RWPE1 (cell line): Measurements from ENCODE around the gene TPM3.

Experiments
- CTCF ChIA-PET: fragments of 350-600 bp; sonication (Branson Sonifier 250); formaldehyde crosslinking; extraction: SDS; loops from one replicate; lab custom pipeline; 2021; lab: Yijun Ruan, JAX
- POLR2A ChIA-PET: fragments of 400-600 bp; formaldehyde crosslinking; extraction: SDS; loops from one replicate; lab custom pipeline; 2020; ENCODE audit warnings: antibody characterized with exemption; ENCODE audit not compliant: low non-redundant PET; lab: Yijun Ruan, JAX
- DNase-seq: peaks from one replicate; pipeline ENCODE4 v3.0.0; 2012; ENCODE audit warnings: low spot score
- H3K27ac ChIP-seq: fragments of 450-650 bp; 2 replicates; pipeline ENCODE4 v1.5.1; 2017
- TF ChIP-seq, protein P1 (sequence below): fragments of 450-650 bp; conservative IDR thresholded peaks from 2 replicates; pipeline ENCODE4 v1.5.1; 2017; ENCODE audit warnings: low read depth, mild to moderate bottlenecking

The TPM3 gene

DNA sequence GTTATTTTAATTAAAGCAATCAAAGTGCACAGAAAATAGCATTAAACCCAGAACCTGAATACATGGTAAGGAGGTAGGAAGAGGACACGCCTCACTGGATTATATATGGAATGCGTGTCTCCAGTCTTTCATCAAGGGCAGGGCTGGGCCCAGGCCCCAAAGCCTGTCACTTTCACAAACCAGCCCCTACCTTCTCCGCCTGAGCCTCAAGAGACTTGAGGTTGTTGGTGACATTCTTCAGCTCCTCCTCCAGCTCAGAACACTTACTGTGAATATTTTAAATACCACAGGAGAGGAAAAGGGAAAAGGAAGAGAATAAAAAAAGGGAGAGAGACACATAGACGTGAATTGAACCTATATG lies 20.7 kb downstream of the TPM3 start:
- H3K27ac ChIP-seq: no peak overlapping the region
- ChIA-PET CTCF (interaction anchor here (0.6 kb wide), 1 partner anchor 77 kb away, joined by 4 read pairs; no protein-coding TSS in a partner anchor), POLR2A (no interaction called here)
- TF ChIP-seq, protein P1, sequence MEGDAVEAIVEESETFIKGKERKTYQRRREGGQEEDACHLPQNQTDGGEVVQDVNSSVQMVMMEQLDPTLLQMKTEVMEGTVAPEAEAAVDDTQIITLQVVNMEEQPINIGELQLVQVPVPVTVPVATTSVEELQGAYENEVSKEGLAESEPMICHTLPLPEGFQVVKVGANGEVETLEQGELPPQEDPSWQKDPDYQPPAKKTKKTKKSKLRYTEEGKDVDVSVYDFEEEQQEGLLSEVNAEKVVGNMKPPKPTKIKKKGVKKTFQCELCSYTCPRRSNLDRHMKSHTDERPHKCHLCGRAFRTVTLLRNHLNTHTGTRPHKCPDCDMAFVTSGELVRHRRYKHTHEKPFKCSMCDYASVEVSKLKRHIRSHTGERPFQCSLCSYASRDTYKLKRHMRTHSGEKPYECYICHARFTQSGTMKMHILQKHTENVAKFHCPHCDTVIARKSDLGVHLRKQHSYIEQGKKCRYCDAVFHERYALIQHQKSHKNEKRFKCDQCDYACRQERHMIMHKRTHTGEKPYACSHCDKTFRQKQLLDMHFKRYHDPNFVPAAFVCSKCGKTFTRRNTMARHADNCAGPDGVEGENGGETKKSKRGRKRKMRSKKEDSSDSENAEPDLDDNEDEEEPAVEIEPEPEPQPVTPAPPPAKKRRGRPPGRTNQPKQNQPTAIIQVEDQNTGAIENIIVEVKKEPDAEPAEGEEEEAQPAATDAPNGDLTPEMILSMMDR: no peak
- no peak for DNase-seq

DNA sequence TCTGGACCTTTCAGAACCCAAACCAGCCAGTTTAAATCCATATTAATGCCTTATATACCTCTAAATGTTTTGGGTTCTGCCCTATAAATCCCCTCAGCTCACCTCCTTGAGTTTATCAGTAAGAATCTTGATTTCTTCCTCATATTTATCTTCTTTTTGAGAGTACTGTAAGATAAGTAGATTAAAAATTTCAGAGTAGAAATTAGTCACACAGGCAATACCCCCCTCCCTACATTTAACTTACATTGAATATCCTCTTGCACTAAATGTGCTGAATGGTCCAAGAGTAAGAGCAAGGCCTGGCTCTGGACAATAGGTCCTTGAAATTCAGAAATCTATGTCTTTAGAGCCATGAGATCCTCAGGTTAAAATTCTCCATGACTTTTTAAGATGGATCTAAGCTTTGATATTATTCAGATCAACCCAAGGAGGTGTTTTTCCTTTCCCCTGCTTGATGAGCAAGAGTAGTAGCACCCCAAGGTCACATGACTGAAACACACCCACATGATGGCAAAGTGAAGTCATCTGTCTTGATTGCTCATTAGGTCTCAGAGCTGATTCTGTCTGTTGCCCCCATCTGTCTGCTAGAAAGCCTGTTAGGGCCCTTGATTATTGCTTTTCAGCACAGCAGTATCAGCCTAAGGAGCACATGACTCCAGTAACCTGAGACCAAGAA lies 21.2 kb downstream of the TPM3 start:
- ChIA-PET POLR2A (no interaction called here), CTCF (no interaction called here)
- no peak overlapping the region for H3K27ac ChIP-seq
- DNase-seq: no peak
- TF ChIP-seq, protein P1: no peak

DNA sequence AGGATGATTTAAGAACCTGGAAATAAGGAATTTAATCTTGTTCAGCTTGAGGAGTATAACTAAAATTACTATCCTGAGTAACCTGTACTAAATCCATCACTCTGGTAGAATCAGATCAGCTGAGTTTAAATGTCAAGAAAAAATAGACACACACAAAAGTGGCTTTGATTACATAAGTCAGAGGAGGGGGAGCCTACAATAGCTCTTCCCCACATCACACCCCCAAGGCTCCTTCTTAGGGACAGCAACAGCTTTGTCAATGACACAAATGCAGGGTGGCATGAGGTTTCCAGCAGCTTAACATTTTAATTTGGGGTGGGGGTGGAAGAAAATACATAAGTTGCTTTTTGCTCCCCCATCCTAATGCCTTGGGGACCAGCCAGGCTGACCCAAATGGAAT lies 24.4 kb downstream of the TPM3 start:
- CTCF ChIA-PET: no interaction called here
- TF ChIP-seq, protein P1: no peak
- POLR2A ChIA-PET: no interaction called here
- no peak overlapping the region for H3K27ac ChIP-seq
- DNase-seq: no peak

DNA sequence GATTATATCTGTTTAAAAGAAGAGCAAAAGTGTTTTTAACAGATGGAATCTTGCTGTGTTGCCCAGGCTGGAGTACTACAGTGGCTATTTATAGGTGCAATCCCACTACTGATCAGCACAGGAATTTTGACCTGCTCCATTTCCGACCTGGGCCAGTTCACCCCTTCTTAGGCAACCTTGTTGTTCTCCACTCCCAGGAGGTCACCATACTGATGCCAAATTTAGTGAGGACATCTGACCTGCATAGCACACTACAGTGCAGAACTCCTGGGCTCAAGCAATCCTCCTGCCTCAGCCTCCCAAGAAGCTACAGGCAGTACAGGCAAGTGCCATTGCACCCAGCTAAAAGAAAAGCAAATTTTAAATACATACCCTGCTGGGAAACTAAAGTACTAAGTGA lies 25.7 kb downstream of the TPM3 start:
- CTCF ChIA-PET: no interaction called here
- POLR2A ChIA-PET: no interaction called here
- H3K27ac ChIP-seq: no peak overlapping the region
- no peak for DNase-seq
- TF ChIP-seq, protein P1: no peak

DNA sequence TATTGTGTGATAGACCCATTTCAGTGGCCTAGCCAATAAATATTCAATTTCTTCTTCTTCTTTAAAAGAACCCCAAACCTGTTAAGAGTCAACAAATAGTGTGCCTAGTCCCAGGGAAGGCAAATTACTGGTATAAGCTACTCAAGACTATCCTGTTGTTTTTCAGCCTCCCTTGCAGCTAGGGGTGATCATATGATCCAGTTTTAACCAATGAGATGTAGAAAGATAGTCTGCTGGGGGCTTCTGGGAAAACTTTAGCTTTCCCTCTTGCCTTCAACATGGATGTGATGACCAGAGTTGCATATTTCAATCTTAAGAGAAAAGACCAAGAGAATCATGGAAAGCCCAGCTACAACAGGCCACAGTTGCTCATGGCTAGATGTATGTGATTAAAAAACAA lies 32.3 kb downstream of the TPM3 start:
- POLR2A ChIA-PET: no interaction called here
- H3K27ac ChIP-seq: no peak overlapping the region
- CTCF ChIA-PET: no interaction called here
- DNase-seq: no peak
- TF ChIP-seq, protein P1: no peak

DNA sequence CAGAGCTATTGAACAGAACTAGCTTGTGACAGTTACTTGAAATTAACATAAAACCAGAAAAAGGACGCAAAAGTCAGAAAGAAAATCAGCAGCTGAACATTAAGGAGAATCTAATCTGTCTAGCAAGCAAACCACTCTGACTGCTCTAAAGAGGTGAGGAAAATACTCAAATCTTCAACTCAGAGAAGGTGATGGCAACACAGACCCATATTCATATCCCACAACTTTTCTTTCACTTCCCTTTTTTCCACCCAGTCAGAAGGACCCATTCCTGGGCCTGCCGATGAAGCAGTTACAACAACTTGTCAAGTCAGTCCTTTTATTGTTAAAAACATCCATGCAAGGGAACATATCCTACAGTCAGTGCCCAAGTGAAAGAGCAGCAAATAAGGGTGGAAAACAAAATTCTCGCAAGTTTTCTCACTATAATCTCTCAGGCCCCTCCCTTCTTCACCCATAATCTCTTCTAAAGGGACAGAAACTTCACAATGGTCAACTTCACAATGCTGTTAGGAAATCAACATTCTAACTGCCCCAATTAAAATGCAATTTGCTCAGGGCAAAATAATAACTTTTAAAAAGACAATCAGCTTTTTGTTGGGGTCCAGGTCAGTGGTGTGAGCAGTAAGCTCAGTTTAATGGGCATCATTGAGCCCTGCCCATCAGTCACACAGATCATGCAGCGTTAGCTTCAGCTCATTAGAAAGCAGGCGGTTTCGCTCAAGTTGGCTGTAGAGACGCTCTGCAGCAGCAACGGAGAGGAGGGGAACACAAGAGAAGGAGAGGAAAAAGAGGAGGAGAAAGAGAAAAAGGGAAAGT lies 33.4 kb downstream of the TPM3 start:
- no peak overlapping the region for H3K27ac ChIP-seq
- CTCF ChIA-PET: interaction anchor here (0.6 kb wide), 1 partner anchor 12 kb away, joined by 5 read pairs; no protein-coding TSS in a partner anchor
- TF ChIP-seq, protein P1: no peak
- DNase-seq: no peak
- POLR2A ChIA-PET: no interaction called here
